Astrocyte (in vitro differentiated cells and primary cell): ENCODE measurements around the gene TIGD7.

Experiments used
- CTCF ChIP-seq: IDR thresholded peaks from 2 replicates; pipeline ENCODE4 v1.5.1; 2011; ENCODE audit warnings: low read depth, mild to moderate bottlenecking, inconsistent platforms, low read length, moderate library complexity; ENCODE audit not compliant: insufficient read depth
- EZH2 ChIP-seq: IDR thresholded peaks from 2 replicates; pipeline ENCODE4 v1.6.1; 2012; ENCODE audit warnings: mild to moderate bottlenecking, low read length, inconsistent platforms; ENCODE audit not compliant: insufficient read depth

DNA sequence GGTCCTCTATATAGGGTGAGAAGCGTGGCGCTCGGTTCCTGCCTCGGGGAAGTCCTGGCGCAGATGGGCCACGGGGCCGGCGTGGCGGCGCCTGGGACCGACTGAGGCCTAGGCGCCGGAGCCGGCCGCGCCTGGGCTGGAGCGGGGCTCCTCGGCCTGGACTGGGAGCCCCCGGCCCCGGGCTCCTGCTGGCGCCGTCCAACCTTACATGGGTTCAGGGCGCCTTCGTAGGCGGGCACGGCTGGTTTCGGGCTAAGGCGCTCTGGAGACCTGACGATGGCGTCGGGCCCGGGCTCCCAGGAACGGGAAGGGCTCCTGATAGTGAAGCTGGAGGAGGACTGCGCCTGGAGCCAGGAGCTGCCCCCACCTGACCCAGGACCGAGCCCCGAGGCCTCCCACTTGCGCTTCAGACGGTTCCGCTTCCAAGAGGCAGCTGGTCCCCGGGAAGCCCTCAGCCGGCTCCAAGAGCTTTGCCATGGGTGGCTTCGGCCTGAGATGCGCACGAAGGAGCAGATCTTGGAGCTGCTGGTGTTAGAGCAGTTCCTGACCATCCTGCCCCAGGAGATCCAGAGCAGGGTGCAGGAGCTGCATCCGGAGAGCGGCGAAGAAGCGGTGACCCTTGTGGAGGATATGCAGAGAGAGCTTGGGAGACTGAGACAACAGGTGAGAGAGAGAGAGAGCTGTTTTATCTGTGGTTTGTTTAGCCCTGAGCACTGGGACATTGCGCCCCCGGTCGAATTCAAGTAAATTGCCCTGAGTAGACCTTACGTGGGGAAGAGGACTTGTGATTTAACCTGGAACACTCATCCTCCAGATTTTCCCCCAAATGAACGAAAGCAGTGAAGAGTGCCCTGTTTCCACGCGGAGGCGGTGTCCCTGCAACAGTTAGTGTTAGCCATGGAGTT lies 21.4 kb downstream of the TIGD7 start:
- TF ChIP-seq CTCF (no peak), EZH2 (no peak)
